GM12878 (cell line): Measurements from ENCODE around the gene CHST4. TPM values are rescaled to one million over a fixed set of nuclear protein-coding genes. Genes with fewer than 3 reads are reported as not detected.

Source experiments
- BRCA1 ChIP-seq: IDR thresholded peaks from 2 replicates; pipeline ENCODE4 v1.6.1; 2011; ENCODE audit warnings: low read depth, low read length, improper control_type of control experiment
- CHD1 ChIP-seq: IDR thresholded peaks from 2 replicates; pipeline ENCODE4 v1.6.1; 2012; ENCODE audit warnings: low read depth, low read length, improper control_type of control experiment
- CHD4 ChIP-seq: fragments of 200-600 bp; sonication (generic); IDR thresholded peaks from 2 replicates; pipeline ENCODE4 v1.6.1; 2016; ENCODE audit warnings: mild to moderate bottlenecking
- ELK1 ChIP-seq: IDR thresholded peaks from 2 replicates; pipeline ENCODE4 v1.6.1; 2012; ENCODE audit warnings: low read depth, low read length, improper control_type of control experiment
- FOXM1 ChIP-seq: IDR thresholded peaks from 2 replicates; pipeline ENCODE4 v1.6.1; 2012; ENCODE audit warnings: low read depth, mild to moderate bottlenecking, inconsistent platforms, low read length, moderate library complexity
- HDAC6 ChIP-seq: fragments of 200-600 bp; sonication (generic); IDR thresholded peaks from one replicate; pipeline ENCODE4 v1.8.0; 2017; ENCODE audit warnings: antibody characterized with exemption; ENCODE audit not compliant: unreplicated experiment
- IKZF1 ChIP-seq: fragments of 450-650 bp; conservative IDR thresholded peaks from 2 replicates; pipeline ENCODE4 v1.6.1; 2017; ENCODE audit warnings: antibody characterized with exemption, mild to moderate bottlenecking
- IKZF2 ChIP-seq, 2 experiments: fragments of 450-650 bp; IDR thresholded peaks; 2 replicates each; pipeline ENCODE4 v1.6.1; 2017; ENCODE audit warnings: mild to moderate bottlenecking in 2 of 2, moderate library complexity in 2 of 2
- MTA3 ChIP-seq: IDR thresholded peaks from 2 replicates; pipeline ENCODE4 v1.6.1; 2012; ENCODE audit warnings: low read length, inconsistent platforms, borderline replicate concordance
- NKRF ChIP-seq: fragments of 450-650 bp; conservative IDR thresholded peaks from 2 replicates; pipeline ENCODE4 v1.6.1; 2017; ENCODE audit warnings: mild to moderate bottlenecking, moderate library complexity
- POLR2A ChIP-seq: IDR thresholded peaks from 2 replicates; pipeline ENCODE4 v1.6.1; 2011; ENCODE audit warnings: low read depth, mild to moderate bottlenecking, low read length
- RELB ChIP-seq: fragments of 450-650 bp; IDR thresholded peaks from 2 replicates; pipeline ENCODE4 v1.6.1; 2017; ENCODE audit warnings: low read depth, mild to moderate bottlenecking, moderate library complexity
- SPI1 ChIP-seq: IDR thresholded peaks from 2 replicates; pipeline ENCODE4 v1.6.1; 2011; ENCODE audit warnings: low read depth, mild to moderate bottlenecking, low read length, moderate library complexity, borderline replicate concordance; ENCODE audit not compliant: insufficient read depth
- ZBTB11 ChIP-seq: fragments of 450-650 bp; formaldehyde crosslinking; IDR thresholded peaks from 2 replicates; pipeline ENCODE4 v1.5.0; 2022; ENCODE audit warnings: mild to moderate bottlenecking, missing genetic modification characterization
- ZBTB4 ChIP-seq: fragments of 450-650 bp; formaldehyde crosslinking; IDR thresholded peaks from 2 replicates; pipeline ENCODE4 v1.4.0; 2022; ENCODE audit warnings: mild to moderate bottlenecking, moderate library complexity
- ZZZ3 ChIP-seq: IDR thresholded peaks from 2 replicates; pipeline ENCODE4 v1.6.1; 2011; ENCODE audit warnings: low read depth; ENCODE audit not compliant: control insufficient read depth, insufficient read length
- polyA plus RNA-seq, 11 experiments: library from polyadenylated mRNA; depleted of rRNA in 4 of 11; unstranded in 6 of 11; stranded (reverse) in 5 of 11; fragments of >200 nt; fragmentation: Nextera tagmentation in 4 of 11; fragmentation: Illumina TruSeq in 1 of 11; extraction: Ambion mirVana in 4 of 11; extraction: Trizol in 1 of 11; gene quantifications; 1 replicate in 1 of 11; 2 replicates in 10 of 11; pipeline versions ENCODE4 v1.2.1 to v1.2.3, GENCODE V29; 2011 to 2016; ENCODE audit warnings: inconsistent platforms in 2 of 11, missing spikeins in 2 of 11, low read depth in 1 of 11
- total RNA-seq, 4 experiments: library from RNA; depleted of rRNA in 3 of 4; stranded (reverse); fragments of >200 nt in 3 of 4; fragmentation: Illumina TruSeq in 1 of 4; extraction: Trizol in 1 of 4; gene quantifications; 2 replicates each; pipeline versions ENCODE4 v1.2.1 to v1.2.3, GENCODE V29; 2013 to 2021
- TF ChIP-seq, protein P1 (sequence below): fragments of 450-650 bp; IDR thresholded peaks from 2 replicates; pipeline ENCODE4 v1.6.1; 2016; ENCODE audit warnings: mild to moderate bottlenecking

CHST4 gene
- total and polyA plus RNA-seq, 10 of the 15 experiments (the other 5 are each of a cell fraction or from before 2014, with no cell fraction given): 0.10 to 1.7 (median 0.79) TPM

DNA sequence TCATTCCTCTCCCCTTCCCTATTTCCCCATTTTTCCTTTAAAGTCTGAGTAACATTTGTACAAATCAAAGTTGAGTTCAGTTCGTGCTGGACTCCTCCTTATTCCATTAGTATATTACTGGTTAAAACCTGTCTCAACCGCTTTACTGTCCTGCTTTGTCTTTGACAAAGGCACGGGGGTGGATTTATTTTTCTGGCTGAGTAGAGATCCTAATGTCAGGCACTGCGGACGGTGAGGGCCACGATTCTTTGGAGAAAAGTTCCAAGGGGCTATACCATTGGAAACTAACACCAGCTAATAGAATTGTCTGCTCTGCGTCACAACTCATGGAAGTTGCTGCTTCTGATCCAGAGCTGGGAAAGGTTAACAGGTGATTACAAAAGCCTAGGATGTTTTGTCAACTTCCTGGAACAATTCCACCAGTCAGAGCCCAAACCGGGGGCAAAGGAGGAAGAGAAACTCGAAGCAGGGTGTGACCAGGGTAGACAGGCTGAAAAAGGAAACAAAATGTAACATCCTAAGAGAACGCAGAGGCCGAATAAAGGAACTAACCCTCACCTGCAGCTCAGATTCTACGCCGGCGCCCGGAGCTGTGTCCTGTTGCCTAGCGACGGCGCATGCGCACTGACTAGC lies 38.2 kb downstream of the CHST4 start (continued):
- TF ChIP-seq RELB (peak; percentile 57; the same call in 1 of the 2 replicates), ZBTB4 (no peak), ZBTB11 (CRISPR knock-in tag) (peak; percentile 66), HDAC6 (no peak), POLR2A (no peak), IKZF2 (IDR thresholded peaks at IDR 0.05) (peak; percentile 67 to 70; a peak in 3 of 4 replicates), ELK1 (no peak), FOXM1 (no peak), SPI1 (peak; percentile 82), IKZF1 (peak; percentile 95), BRCA1 (no peak), CHD1 (no peak), MTA3 (no peak), CHD4 (no peak), NKRF (no peak), ZZZ3 (no peak)
- TF ChIP-seq, protein P1, sequence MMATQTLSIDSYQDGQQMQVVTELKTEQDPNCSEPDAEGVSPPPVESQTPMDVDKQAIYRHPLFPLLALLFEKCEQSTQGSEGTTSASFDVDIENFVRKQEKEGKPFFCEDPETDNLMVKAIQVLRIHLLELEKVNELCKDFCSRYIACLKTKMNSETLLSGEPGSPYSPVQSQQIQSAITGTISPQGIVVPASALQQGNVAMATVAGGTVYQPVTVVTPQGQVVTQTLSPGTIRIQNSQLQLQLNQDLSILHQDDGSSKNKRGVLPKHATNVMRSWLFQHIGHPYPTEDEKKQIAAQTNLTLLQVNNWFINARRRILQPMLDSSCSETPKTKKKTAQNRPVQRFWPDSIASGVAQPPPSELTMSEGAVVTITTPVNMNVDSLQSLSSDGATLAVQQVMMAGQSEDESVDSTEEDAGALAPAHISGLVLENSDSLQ: no peak
